Measurements from ENCODE around the gene TRAF3.
"Not testable (repeated sequence)": the region's sequence is repeated elsewhere in the genome, so short reads cannot be mapped to it uniquely, and the experiment has no call there.

TRAF3 gene

DNA sequence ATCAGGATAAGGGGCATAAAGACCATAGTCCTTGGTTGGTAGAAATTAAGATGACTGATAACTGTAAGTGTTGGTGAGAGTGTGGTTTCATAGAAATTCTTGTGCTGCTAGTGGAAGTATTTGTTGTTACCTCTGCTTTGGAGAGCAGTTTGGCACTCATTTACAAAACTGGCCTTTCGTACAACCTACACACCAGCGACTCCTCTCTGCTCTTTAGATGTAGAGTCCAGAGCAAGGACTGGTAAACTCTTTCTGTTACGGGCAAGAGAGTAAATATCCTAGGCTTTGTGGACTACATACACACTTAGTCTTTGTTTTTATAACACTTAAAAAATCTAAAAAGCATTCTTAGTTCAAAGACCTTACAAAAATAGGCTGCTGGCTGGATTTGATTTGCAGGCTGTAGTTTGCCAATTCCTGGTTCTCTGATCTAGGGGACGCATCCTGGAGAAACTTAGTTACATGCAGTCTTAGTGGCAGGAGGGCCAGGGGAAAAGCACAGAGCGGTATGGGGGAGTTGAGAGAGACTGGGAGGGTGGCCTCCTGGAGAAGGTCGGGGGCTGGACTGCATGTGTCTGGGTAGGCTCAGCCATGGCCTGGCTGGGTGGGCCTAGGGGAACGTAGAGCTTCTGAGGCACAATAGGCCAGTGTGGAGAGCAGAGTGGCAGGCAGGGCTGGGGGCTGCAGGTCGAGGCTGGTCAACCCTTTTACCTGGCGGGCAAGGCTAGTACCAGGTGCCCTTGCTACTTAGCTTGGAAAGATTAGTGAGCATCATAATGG, 89.9 kb downstream of the TRAF3 start:
- DNase-seq (ENCODE audit: low read depth) = no peak

DNA sequence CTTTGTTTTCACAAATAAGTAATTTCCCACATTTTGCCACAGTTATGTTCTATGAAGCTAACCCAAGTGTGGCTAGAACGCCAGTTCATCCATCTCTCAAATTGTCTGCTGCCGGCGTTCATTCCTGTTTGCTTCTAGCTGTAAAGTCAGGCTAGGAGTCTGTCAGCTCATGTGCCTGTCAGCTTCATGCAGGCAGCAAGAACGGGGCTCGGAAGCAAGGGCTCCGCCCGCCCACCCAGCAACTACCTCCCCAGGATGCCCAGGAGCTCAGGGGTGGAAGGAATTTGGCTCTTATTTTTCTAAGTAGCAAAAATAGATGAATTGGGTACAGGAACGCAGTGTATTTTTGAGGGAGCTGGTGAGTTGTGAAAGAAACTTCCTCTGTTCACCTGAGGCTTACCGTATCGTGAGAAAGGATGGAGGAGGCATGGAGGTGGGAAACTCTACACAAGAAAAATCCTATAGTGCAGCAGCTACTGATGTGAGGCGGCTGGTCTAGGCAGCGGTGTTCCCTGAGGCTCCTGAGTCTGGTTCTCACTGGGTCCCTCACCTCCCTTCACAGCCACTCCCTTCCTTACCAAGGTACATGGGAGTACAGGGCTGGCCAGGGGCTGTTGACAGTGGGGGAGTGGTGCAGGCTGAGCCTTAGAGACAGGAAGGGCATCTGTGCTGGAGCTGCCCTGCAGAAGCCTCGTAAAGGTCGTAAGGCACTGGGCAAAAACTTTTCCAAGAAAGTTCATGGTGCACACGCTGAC, 90.8 kb downstream of the TRAF3 start:
- no peak for DNase-seq (ENCODE audit: low read depth)

DNA sequence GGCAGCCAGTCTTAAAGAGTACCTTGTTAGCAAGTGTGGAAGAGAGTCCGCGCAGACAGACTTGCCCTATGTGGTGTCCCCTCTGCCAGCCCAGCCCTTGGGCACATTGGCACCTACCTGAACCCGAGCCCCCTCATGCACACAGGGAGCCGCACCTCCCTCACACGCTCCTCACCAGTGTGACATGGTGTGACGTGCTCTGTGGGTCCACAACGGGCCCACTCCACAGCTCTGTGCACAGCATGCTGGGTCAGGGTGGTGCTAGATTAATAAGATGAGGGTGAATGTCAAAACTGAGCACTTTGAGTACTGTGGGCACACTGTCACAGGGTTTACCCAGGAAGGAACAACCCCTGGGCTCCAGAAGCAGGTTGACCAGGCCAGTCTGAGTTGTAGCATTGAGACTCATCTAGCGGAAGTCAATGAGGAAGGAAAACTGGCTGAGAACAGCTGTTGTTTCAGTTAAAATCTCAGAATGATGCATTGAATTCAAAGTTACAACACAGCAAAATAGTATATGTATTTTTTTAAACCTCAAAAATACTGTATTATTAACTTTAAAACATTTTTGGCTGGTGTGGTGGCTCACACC, 91.8 kb downstream of the TRAF3 start:
- DNase-seq (ENCODE audit: low read depth) = no peak

DNA sequence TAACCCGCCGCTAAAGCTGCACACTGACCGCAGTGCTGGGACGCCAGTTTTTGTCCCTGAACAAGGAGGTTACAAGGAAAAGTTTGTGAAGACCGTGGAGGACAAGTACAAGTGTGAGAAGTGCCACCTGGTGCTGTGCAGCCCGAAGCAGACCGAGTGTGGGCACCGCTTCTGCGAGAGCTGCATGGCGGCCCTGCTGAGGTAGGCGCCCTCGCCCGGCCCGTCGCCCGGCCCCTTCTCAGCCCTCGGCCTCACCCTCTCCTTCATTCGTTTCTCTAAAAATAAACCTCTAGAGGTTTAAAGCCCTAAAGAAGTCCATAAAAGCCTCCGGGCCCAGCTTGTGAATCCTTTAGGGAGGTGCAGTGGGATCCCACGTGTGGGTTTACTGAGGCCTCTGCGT, 93.0 kb downstream of the TRAF3 start:
- no peak for DNase-seq (ENCODE audit: low read depth)

DNA sequence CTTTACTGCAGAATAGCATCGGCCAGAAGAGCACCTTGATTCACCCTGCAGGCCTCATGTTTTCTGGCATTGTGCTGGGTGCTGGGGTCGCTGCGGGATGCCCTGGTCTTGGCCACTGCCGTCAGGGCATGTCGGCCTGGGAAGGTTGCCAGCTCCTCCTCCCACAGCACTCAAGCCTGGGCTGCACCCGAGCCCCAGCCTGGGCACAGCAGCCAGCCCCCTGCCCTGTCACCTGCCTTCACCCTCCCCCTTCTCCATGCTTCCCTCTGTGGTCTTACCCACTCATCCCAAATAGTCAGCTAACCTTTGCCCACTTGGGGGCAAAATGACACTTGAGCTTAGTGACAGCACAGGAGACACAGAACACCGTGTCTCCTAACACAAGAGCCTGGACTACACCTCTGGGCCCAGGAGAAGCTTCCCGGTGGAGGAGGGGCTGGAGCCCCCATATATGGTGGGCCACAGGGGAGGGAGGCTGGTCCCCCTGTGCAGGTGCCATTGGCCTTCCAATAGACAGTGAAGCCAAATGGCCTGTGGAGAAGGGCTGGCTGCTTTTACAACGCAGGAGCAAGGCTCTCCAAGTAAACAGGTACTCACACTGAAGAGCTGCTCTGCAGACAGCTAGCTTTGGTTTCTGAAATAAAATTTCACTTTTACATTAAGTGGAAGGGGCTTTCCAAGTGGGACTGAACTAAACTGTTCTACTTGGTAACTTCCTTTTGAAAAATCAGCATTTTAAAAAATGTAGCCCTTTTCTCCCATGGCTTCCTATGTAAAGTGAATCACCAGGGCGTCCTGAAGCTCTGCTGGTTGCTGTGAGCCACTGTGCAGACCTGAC, 94.0 kb downstream of the TRAF3 start:
- DNase-seq (ENCODE audit: low read depth) = no peak

DNA sequence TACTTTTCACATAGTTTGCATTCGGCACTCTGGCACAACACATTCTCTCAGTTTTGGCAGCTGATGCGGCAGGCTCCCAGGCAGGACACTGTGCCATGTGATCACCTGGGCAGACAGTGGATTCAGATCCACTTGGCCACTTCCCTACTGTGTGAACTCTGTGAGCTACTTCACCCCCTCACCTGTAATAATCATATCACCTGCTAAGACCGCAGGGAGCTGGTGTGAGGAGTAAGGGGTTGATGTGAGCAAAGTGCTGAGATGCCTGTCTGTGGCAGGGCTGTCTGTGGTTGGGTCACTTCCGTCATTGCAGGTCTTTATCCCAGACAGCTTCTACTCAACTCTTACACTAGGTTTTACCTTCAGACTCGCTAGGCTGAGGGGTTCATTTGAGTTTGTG, 94.8 kb downstream of the TRAF3 start:
- DNase-seq (ENCODE audit: low read depth) = no peak

DNA sequence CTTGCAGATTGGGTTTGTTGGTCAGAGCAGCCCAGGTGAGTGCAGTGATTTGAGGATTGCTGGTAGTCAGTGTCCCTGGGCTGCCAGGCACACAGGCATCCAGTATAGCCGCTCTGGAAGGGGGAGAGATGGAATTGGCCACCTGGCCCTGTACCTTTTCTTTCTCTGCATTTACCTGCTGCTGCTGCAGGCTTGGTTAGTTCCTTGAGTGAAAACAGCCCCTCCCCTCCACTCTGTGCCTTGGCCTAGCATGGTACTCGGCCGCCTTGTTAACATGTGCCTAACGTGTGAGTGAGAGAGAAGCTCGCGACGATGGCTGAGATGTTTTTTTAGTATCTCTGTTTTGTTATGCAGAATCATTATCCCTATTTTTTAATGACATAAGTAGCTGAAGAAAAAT, 95.9 kb downstream of the TRAF3 start:
- DNase-seq (ENCODE audit: low read depth) = no peak

DNA sequence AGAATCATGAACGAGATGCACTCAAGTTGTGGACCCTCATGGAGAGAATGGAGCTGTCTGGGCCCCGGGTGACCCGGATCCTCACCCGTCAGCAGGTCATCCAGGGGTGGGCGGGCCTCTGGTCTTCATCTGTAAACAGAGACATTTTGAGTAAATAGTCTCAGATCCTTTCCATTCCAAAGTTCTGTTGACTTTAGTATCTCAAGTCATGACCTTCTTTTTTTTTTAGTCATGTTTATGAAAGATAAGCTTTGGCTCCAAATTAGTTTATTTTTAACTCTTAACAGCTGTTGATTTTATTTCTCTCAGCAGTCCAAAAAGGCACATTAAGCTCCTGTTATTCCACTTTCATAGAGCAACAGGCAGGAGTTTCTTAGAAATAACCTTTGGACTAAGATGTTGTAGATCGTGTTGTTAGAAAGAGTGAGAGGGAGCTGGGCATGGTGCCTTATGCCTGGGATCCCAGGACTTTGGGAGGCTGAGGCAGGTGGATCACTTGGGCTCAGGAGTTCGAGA, 96.4 kb downstream of the TRAF3 start:
- DNase-seq (ENCODE audit: low read depth) = no peak

DNA sequence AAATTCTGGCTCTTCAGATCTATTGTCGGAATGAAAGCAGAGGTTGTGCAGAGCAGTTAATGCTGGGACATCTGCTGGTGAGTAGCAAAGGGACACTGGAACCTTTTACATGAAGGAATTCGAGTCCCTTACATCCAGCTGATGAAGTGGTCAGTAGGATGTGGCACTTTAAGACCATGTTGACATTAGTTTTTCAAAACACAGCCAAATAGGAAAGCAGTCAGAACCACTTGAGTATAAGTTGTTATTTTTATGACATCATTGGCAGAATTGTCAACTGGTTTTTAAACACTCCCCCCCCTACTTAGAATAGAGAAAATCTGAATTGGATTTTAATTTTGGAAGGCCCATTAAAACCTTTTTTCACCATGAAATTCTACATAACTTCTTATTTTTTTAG, 98.4 kb downstream of the TRAF3 start:
- no peak for DNase-seq (ENCODE audit: low read depth)

DNA sequence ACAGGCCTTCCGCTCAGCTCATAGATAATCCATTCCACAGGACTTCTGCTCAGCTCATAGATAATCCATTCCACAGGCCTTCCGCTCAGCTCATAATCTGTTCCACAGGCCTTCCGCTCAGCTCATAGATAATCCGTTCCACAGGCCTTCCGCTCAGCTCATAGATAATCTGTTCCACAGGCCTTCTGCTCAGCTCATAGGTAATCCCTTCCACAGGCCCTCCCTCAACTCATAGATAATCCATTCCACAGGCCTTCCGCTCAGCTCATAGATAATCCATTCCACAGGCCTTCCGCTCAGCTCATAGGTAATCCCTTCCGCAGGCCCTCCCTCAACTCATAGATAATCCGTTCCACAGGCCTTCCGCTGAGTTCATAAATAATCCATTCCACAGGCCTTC, 100.3 kb downstream of the TRAF3 start:
- not testable (repeated sequence) for DNase-seq (ENCODE audit: low read depth)

DNA sequence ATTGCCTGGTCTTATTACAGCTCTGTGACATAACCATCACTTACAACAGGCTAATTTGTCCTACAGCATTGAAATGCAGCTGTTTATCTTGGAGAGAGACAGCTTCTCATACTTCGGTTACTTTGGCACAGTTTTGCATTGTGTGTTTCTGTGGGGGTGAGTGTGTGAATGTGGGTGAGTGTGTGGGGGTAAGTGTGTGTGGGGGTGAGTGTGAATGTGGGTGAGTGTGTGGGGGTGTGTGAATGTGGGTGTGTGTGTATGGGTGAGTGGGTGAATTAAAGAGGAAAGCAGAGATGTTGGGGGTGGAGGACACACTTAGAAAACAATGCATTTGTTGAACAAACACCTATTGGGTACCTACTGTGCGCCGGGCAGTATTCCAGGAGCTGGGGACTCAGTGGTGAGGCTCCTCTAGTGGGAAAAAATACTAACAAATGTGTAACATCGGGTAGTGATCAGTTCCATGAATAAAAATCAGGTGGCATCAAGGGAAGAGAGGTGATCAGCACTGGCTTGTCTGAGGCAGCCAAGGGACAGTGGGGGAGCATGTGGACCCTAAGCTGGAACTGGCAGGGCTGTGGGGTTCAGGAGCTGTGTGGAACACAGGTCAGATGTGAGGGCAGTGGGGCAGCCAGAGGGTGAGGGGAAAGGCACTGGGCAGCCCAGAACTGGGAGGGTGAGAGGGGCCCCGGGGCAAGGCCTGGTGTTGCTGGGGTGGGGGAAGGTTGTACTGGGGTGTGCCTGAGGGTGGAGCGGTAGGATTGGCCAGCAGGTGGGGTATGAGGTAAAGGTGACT, 101.1 kb downstream of the TRAF3 start:
- DNase-seq (ENCODE audit: low read depth) = no peak

DNA sequence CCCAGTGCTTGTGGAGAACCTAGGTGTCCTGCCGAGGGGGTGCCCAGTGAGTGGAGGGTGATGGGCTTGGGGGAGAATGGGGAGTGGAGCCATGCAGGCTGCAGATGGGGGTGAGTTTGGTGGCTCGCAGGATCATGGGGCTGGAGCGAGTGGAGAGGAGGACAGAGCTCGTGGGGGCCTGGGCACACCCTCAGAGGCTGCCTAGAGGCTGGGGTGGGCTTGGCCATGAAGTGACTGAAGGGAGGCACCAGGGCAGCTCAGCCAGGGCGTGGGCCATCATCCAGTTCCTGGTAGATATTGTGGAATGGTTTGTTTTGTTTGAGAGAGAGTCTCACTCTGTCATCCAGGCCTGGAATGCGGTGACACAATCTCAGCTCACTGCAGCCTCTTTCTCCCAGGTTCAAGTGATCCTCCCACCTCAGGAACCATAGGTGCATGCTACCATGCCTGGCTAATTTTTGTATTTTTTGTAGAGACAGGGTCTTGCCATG, 101.8 kb downstream of the TRAF3 start:
- no peak for DNase-seq (ENCODE audit: low read depth)

DNA sequence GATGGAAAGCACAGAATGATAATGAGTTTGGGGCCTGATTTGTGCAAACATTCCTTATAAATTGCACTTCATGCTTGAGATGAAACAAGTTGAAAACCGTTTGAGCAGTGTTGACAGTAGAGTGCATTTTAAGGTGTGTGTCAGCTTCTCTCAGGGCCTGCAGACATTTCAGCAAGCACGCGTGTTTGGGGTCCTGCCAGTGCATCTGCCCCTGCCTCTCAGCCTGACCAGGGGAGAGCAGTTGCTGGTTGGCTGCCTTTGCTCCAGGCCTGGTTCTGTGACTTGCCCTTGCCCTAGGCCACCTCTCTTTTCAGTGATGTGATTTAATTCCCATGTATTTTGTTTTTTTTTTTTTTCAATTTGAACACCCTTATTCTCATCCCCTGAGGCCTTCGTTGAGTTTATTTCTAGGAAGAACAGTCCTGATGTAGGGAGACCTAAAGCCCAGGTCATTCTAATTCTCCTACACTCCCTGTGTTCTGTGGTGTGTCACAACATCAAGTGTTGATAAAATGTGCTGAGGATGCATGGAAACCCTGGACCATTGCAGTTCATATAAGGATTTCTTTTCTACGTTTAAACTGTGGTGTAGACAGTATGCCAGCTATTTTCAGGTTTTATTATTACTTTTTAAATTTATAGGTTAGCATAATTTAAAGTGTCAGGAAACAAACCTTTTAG, 105.1 kb downstream of the TRAF3 start:
- DNase-seq (ENCODE audit: low read depth) = no peak

DNA sequence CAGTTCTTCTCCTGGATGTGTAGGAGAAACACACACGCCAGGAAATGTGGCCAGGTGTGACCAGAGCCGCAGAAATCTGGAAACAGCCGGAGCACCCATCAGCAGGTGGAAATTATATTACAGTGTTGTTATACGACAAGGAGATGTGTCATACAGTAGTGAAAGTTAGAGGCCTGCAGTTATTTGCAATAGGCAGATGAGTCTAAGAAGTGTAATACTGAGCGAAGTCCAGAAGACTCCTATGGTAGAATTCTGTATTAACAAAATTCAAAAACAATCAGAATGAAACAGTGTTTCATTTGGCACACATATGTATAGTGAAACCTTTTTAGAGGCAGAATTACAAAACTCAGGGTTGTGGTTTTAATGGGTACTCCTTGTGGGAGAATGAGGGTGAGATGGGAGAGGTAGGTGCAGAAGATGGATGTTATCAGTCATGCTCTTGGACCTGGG, 105.9 kb downstream of the TRAF3 start:
- DNase-seq (ENCODE audit: low read depth) = no peak

DNA sequence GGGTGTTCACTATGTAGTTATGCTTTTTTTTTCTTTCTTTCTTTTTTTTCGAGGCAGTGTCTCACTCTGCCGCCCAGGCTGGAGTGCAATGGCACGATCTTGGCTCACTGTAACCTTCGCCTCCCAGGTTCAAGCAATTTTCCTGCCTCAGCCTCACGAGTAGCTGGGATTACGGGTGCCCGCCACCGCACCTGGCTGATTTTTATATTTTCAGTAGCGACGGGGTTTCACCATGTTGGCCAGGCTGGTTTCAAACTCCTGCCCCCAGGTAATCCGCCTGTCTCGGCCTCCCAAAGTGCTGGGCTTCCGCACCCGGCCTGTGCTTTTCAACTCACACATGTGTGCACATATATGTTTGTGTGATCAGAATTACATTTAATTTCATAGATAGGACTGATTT, 106.3 kb downstream of the TRAF3 start:
- DNase-seq (ENCODE audit: low read depth) = no peak

DNA sequence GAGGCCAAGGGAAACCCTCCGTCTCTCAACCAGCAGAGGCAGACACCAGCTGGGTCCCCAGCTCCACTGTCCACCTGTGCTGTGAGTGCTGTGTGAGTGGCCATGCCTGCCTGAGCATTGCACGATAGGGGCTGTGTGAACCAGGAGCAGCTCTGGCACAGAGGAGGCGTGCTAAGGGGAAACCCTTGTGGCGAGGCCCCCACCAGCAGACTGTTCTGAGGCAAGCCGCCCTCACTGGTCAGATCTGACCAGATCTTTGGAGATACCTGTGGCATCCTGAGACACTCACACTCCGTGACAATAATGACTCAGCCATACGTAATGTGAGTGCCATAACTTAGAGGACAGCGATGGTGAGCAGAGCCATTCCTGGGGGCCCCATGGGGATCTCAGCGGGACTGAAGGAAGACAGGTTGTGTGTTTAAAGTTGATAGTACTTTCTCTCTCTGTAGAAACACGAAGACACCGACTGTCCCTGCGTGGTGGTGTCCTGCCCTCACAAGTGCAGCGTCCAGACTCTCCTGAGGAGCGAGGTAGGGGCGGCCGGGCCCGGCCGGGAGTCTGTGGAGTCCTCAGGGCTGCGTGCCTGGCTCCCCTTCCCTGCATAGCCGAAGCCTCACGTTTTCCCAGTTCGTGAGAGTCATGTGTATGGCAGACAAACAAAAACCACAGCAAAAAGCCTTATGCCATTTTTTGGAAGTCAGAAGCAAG, 108.6 kb downstream of the TRAF3 start:
- no peak for DNase-seq (ENCODE audit: low read depth)

DNA sequence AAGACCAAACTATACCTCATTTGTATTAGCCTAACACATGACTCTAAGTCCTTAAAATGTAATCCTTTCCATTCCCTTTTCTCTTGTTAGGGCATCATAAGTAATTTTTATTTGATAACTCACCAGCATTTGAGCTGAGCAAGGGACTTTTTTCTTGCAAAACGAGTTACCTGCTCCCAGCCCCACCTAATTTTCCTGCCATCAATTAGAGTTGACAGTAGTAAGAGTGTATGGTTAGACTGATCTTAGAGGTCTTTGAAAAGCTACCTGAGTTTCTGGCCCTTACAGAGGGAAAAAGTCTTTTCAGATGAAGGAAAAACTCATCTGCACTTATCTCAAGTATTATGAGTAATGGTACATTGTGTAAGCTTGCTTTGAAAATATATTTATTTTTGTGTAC, 111.5 kb downstream of the TRAF3 start:
- no peak for DNase-seq (ENCODE audit: low read depth)

DNA sequence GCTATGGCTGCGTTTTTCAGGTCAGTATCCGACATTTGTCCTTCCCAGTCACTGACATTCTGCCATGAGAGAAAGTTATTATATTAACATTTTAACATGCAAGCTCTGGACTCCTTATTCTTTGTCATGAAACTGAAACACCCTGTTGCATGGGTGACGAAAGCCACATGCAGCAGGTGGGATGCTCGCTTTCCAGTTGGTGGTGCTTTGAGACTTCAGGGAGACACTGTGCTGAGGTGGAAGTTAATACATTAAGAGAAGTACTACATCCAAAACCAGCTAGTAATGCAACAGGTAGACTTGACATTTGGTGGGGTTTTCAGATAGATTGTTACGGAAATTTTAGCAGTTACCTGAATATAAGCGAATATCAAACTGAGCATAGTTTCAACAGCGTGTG, 112.4 kb downstream of the TRAF3 start:
- DNase-seq (ENCODE audit: low read depth) = no peak

DNA sequence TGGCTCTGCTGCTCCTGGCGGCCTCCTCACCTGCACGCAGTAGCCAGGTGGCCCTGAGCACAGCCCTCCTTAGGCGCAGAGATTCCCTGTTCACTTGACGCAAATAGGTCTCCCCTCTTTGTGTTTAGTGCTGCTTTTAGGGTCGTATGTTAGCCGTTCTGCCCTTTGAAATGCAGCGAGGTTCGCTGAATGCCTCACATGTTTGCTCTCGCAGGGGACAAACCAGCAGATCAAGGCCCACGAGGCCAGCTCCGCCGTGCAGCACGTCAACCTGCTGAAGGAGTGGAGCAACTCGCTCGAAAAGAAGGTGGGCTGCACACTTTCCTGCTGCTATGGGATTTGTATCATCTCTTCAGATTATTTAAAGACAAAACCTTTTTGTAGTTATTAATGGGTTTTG, 113.9 kb downstream of the TRAF3 start:
- no peak for DNase-seq (ENCODE audit: low read depth)

DNA sequence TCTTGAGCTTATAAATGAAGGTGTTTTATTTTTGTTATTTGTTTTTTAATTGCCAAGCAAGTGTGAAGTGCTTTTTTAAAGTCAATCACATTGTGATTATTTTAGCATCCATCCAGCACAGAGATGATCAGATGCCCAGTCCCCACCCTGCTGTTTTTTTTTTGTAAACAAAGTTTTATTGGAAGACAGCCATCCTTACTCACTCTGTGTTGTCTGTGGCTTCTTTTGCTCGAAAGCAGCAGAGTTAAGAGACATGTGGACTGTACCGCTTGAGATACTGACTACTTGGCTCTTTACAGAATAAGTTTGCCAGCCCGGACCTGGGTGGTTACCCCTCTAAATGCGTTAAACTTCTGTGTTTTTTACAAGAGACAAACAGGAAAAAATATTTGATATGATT, 114.3 kb downstream of the TRAF3 start:
- DNase-seq (ENCODE audit: low read depth) = peak; percentile 13

Measured in non-pigmented ciliary epithelial cell (primary cell).